ENCODE data around the gene WASF2.
A peak's percentile ranks its signal among the peaks of the same experiment; 100 is the strongest.
"Not testable (repeated sequence)": the region's sequence is repeated elsewhere in the genome, so short reads cannot be mapped to it uniquely, and the experiment has no call there.

Gene WASF2

GRCh38 chr1:27397749-27398148 is 92.2 kb downstream of the WASF2 start:
- DNase-seq (ENCODE audit: low read depth in 2 of 2): no peak

- DNase-seq (ENCODE audit: low read depth in 2 of 2): no peak
Observed at GRCh38 chr1:27397110-27397509, 92.9 kb downstream of the WASF2 start.

GRCh38 chr1:27395441-27396195 is 94.3 kb downstream of the WASF2 start:
- DNase-seq (ENCODE audit: low read depth in 2 of 2): peak; percentile 50 to 54

GRCh38 chr1:27394925-27395324 is 95.0 kb downstream of the WASF2 start:
- no peak for DNase-seq (ENCODE audit: low read depth in 2 of 2)

GRCh38 chr1:27394282-27394658 is 95.7 kb downstream of the WASF2 start:
- no peak for DNase-seq (ENCODE audit: low read depth in 2 of 2)

- DNase-seq (ENCODE audit: low read depth in 2 of 2): no peak
Observed at GRCh38 chr1:27393641-27394281, 96.2 kb downstream of the WASF2 start.

GRCh38 chr1:27392778-27393635 is 97.0 kb downstream of the WASF2 start:
- DNase-seq (ENCODE audit: low read depth in 2 of 2): no peak

- DNase-seq (ENCODE audit: low read depth in 2 of 2): peak; percentile 83 to 91
Observed at GRCh38 chr1:27392096-27392777, 97.7 kb downstream of the WASF2 start, which contains the start of gene GPR3. Gene GPR3 (plus strand): TSS chr1:27392622. CDS start chr1:27393799, 1,177 bp downstream.

GRCh38 chr1:27391511-27392095 is 98.4 kb downstream of the WASF2 start:
- DNase-seq (ENCODE audit: low read depth in 2 of 2): no peak

- DNase-seq (ENCODE audit: low read depth in 2 of 2): peak; percentile 51 to 64
Observed at GRCh38 chr1:27388337-27389005, 101.5 kb downstream of the WASF2 start.

- not testable (repeated sequence) for DNase-seq (ENCODE audit: low read depth in 2 of 2)
Observed at GRCh38 chr1:27384797-27385196, 105.2 kb downstream of the WASF2 start.

- DNase-seq (ENCODE audit: low read depth in 2 of 2): no peak
Observed at GRCh38 chr1:27383661-27384060, 106.3 kb downstream of the WASF2 start.

GRCh38 chr1:27383039-27383605 is 106.8 kb downstream of the WASF2 start, which contains the start of gene CD164L2:
Gene CD164L2 (minus strand): TSS chr1:27383333. CDS start chr1:27383239, 94 bp downstream.
- DNase-seq (ENCODE audit: low read depth in 2 of 2): no peak

GRCh38 chr1:27381969-27382762 is 107.8 kb downstream of the WASF2 start:
- no peak for DNase-seq (ENCODE audit: low read depth in 2 of 2)

- no peak for DNase-seq (ENCODE audit: low read depth in 2 of 2)
Observed at GRCh38 chr1:27380766-27381733, 108.9 kb downstream of the WASF2 start.

GRCh38 chr1:27380224-27380623 is 109.7 kb downstream of the WASF2 start:
- no peak for DNase-seq (ENCODE audit: low read depth in 2 of 2)

- no peak for DNase-seq (ENCODE audit: low read depth in 2 of 2)
Observed at GRCh38 chr1:27379564-27380122, 110.3 kb downstream of the WASF2 start.

Measured in stimulated activated CD4-positive, alpha-beta T cell treated with anti-CD3 and anti-CD28 coated beads, Interleukin-1b, Interleukin-23, amount 100 ng/mL, for 1 hour (primary cell).